ENCODE measurements around the gene DDB1. TPM values are rescaled to one million over a fixed set of nuclear protein-coding genes. Genes with fewer than 3 reads are reported as not detected.

DDB1 gene
- total RNA-seq, 4 donors from 2014 or later: 175 to 215 (median 189) TPM

DNA sequence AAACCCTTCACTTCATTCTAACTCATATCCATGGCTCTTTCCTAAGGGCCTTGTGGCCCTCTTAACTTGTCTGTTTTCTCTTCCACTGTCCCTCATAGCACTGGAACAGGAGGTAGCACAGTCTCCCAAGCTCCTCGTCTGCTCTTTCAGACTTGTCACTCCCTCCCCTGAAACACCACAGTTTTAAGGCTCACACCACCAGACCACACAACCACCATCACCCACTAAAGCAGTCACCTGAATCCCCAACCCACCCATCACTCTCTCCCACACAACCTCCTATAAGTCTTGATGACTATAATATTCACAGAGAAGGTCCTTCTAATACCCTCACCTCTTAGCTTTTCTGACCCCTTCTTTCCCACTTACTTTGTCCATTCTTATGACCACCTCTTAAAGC lies 26.7 kb downstream of the DDB1 start:
- peaks cover 3 to 95% of the 10 kb centered on the region in 2 donors for H3K36me3 ChIP-seq
- in situ Hi-C loops (cut with MboI; ENCODE audit: low sequenced_read_pairs in 4 of 4): no loop called here
- no peak for ATAC-seq

GRCh38 chr11:61305417-61305816 lies 27.5 kb downstream of the DDB1 start:
- no peaks in the 10 kb centered on the region for H3K4me1 ChIP-seq
- H3K4me3 ChIP-seq: no peak overlapping the region
- H3K9me3 ChIP-seq: no peaks in the 10 kb centered on the region
- in situ Hi-C loops (cut with MboI; ENCODE audit: low sequenced_read_pairs in 4 of 4): no loop called here
- no peak overlapping the region for H3K27ac ChIP-seq
- H3K27me3 ChIP-seq: no peaks in the 10 kb centered on the region
- intact Hi-C loops (cut with DNase I; ENCODE audit: low total_unique reads): no loop called here
- TF ChIP-seq POLR2A (IDR thresholded peaks at IDR 0.05): no peak
- TF ChIP-seq CTCF (IDR thresholded peaks at IDR 0.05 in 4 of 5, conservative IDR thresholded peaks at IDR 0.05 in 1 of 5): no peak
- peaks cover 3 to 95% of the 10 kb centered on the region in 2 donors for H3K36me3 ChIP-seq
- ATAC-seq: no peak
- no peak for DNase-seq

More for the DNA sequence above, 26.7 kb downstream of the DDB1 start:
- no peak for DNase-seq
- Histone ChIP-seq H3K4me3 (no peak overlapping the region), H3K27ac (no peak overlapping the region), H3K27me3 (no peaks in the 10 kb centered on the region), H3K9me3 (no peaks in the 10 kb centered on the region), H3K4me1 (no peaks in the 10 kb centered on the region)
- TF ChIP-seq CTCF (IDR thresholded peaks at IDR 0.05 in 4 of 5, conservative IDR thresholded peaks at IDR 0.05 in 1 of 5): no peak
- no peak for TF ChIP-seq POLR2A (IDR thresholded peaks at IDR 0.05)
- intact Hi-C loops (cut with DNase I; ENCODE audit: low total_unique reads): no loop called here

GRCh38 chr11:61303725-61304124 lies 29.2 kb downstream of the DDB1 start:
- TF ChIP-seq POLR2A (IDR thresholded peaks at IDR 0.05) (no peak), CTCF (IDR thresholded peaks at IDR 0.05 in 4 of 5, conservative IDR thresholded peaks at IDR 0.05 in 1 of 5) (no peak)
- Histone ChIP-seq H3K4me3 (no peak overlapping the region), H3K36me3 (peaks cover 0 to 93% of the 10 kb centered on the region in 2 donors), H3K4me1 (no peaks in the 10 kb centered on the region), H3K27me3 (no peaks in the 10 kb centered on the region), H3K9me3 (no peaks in the 10 kb centered on the region), H3K27ac (no peak overlapping the region)
- intact Hi-C loops (cut with DNase I; ENCODE audit: low total_unique reads): no loop called here
- in situ Hi-C loops (cut with MboI; ENCODE audit: low sequenced_read_pairs in 4 of 4): no loop called here
- no peak for ATAC-seq
- DNase-seq: no peak

DNA sequence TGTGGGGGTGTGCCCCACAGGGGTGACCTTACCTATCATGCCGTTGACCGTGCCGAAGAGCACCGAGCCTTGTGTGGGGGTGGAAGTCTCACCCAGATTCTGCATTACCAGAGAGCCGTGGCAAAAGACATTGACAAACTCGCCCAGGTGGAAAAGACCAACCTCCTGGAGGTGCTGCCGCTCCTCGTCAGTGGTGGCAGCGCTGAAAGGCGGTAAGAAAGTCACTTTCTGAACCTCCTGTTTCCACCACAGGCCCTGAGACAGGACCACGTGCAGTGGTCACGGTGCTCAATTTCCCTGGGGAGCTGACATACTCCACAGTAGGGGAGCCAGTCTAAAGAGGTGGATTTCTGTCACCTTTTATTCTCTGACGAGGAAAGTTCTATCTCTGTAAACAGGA lies 30.4 kb downstream of the DDB1 start:
- DNase-seq (no peak), ATAC-seq (no peak)
- Histone ChIP-seq H3K27ac (no peak overlapping the region), H3K4me3 (no peak overlapping the region), H3K4me1 (peaks cover 0 to 5% of the 10 kb centered on the region in 2 donors), H3K27me3 (no peaks in the 10 kb centered on the region), H3K9me3 (no peaks in the 10 kb centered on the region), H3K36me3 (peaks cover 0 to 82% of the 10 kb centered on the region in 2 donors)
- no peak for TF ChIP-seq POLR2A (IDR thresholded peaks at IDR 0.05)
- no peak for TF ChIP-seq CTCF (IDR thresholded peaks at IDR 0.05 in 4 of 5, conservative IDR thresholded peaks at IDR 0.05 in 1 of 5)
- intact Hi-C loops (cut with DNase I; ENCODE audit: low total_unique reads): no loop called here
- in situ Hi-C loops (cut with MboI; ENCODE audit: low sequenced_read_pairs in 4 of 4): no loop called here

DNA sequence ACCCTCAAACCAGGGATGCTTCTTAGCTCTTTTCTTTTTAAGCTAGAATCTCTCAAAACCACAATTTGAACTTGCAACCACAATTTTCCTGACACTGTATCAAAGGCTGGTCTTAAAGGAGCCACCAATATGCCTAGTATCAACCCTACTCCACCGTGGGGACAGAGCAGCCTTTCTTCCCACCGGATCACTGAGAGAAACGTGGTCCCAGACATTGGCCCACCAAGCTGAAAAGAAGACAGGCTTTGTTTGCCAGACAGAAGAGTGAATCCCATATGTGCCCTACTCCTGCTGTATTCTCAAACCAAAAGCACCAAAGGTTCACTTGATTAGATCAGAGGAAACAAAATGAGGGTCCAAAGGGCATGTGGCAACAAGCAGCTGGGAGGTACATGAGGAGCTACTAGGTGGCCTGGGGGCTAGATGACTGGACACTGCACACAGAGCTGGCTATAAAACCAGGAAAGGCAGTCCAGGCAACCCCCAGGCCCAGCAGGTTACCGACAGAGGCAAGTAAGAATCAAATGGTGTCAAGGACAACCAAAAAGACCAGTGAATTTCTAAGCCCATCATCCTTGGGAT lies 34.2 kb downstream of the DDB1 start:
- Histone ChIP-seq H3K27ac (peak overlapping the region in 2 of 4 donors; percentile 14 to 18), H3K36me3 (peaks cover 0 to 46% of the 10 kb centered on the region in 2 donors), H3K4me1 (peaks cover 16% of the 10 kb centered on the region in 2 donors), H3K27me3 (peaks cover 0 to 9% (median 7%) of the 10 kb centered on the region in 3 donors), H3K4me3 (no peak overlapping the region), H3K9me3 (no peaks in the 10 kb centered on the region)
- in situ Hi-C loops (cut with MboI; ENCODE audit: low sequenced_read_pairs in 4 of 4) (no loop called here), intact Hi-C loops (cut with DNase I; ENCODE audit: low total_unique reads) (no loop called here)
- TF ChIP-seq CTCF (IDR thresholded peaks at IDR 0.05 in 4 of 5, conservative IDR thresholded peaks at IDR 0.05 in 1 of 5) (no peak), POLR2A (IDR thresholded peaks at IDR 0.05) (no peak)
- DNase-seq: no peak
- no peak for ATAC-seq

Data from gastrocnemius medialis (tissue), 4 donors.